ENCODE results near the gene SLC16A8.
"Not testable (repeated sequence)": the region's sequence is repeated elsewhere in the genome, so short reads cannot be mapped to it uniquely, and the experiment has no call there.

SLC16A8 gene

GRCh38 chr22:38086001-38086845 lies 2.2 kb upstream of the SLC16A8 start:
- DNase-seq: no peak

GRCh38 chr22:38085501-38085900 lies 1.5 kb upstream of the SLC16A8 start:
- DNase-seq: no peak

GRCh38 chr22:38085056-38085455 lies 1.1 kb upstream of the SLC16A8 start:
- DNase-seq: no peak

GRCh38 chr22:38082986-38083710 lies 836 bp downstream of the SLC16A8 start:
- no peak for DNase-seq

GRCh38 chr22:38081941-38082828 lies 1.8 kb downstream of the SLC16A8 start:
- peak in 1 of 2 donors; percentile 32 for DNase-seq

GRCh38 chr22:38081636-38081940 lies 2.4 kb downstream of the SLC16A8 start:
- no peak for DNase-seq

GRCh38 chr22:38080850-38081635 lies 2.9 kb downstream of the SLC16A8 start:
- peak in 1 of 2 donors; percentile 32 for DNase-seq

GRCh38 chr22:38080474-38080849 lies 3.5 kb downstream of the SLC16A8 start:
- DNase-seq: no peak

GRCh38 chr22:38079804-38080203 lies 4.2 kb downstream of the SLC16A8 start:
- no peak for DNase-seq

GRCh38 chr22:38079208-38079607 lies 4.8 kb downstream of the SLC16A8 start:
- not testable (repeated sequence) for DNase-seq

GRCh38 chr22:38078046-38078840 lies 5.7 kb downstream of the SLC16A8 start:
- no peak for DNase-seq

GRCh38 chr22:38077595-38077994 lies 6.4 kb downstream of the SLC16A8 start:
- no peak for DNase-seq

- no peak for DNase-seq
Observed at GRCh38 chr22:38077096-38077495, 6.9 kb downstream of the SLC16A8 start.

- DNase-seq: no peak
Observed at GRCh38 chr22:38075961-38076360, 8.0 kb downstream of the SLC16A8 start.

GRCh38 chr22:38075105-38075825 lies 8.7 kb downstream of the SLC16A8 start:
- no peak for DNase-seq

GRCh38 chr22:38074181-38075104 lies 9.5 kb downstream of the SLC16A8 start:
- DNase-seq: no peak

GRCh38 chr22:38073150-38074130 lies 10.5 kb downstream of the SLC16A8 start:
- DNase-seq: no peak

- DNase-seq: no peak
Observed at GRCh38 chr22:38072322-38073149, 11.4 kb downstream of the SLC16A8 start.
